ENCODE results near the gene SOAT2. TPM values are rescaled to one million over a fixed set of nuclear protein-coding genes. Genes with fewer than 3 reads are reported as not detected.

SOAT2 gene
- total RNA-seq, 2 experiments from 2014 or later, result 1.4 to 1.5 TPM

- Mint-ChIP-seq H3K4me1 (peaks cover under 1% of the 10 kb centered on the region), H3K36me3 (ENCODE audit: low read depth) (peaks cover 17% of the 10 kb centered on the region), H3K9me3 (no peaks in the 10 kb centered on the region), H3K27me3 (no peaks in the 10 kb centered on the region), H3K4me3 (no peak overlapping the region), H3K27ac (no peak overlapping the region)
- no peak for DNase-seq
- POLR2A ChIA-PET, result interaction anchor here (0.9 to 1.7 kb wide), 2 partner anchors 17 to 42 kb away, joined by 3 to 8 read pairs; partner anchors contain the start of gene SOAT2
- CTCF ChIA-PET, result no interaction called here
These were observed 42.5 kb upstream of the SOAT2 start for GRCh38 chr12:53060721-53061276.

- H3K36me3 Mint-ChIP-seq (ENCODE audit: low read depth), result peaks cover 24% of the 10 kb centered on the region
- ChIA-PET POLR2A (interaction anchor here (1.7 to 8.4 kb wide), 2 partner anchors 37 to 41 kb away, joined by 8 to 45 read pairs; partner anchors contain the start of genes IGFBP6 and SOAT2), CTCF (interaction anchor here (0.9 to 9.4 kb wide), 3 partner anchors 16 to 38 kb away, joined by 3 to 236 read pairs (median 4); partner anchors contain the start of genes IGFBP6 and SOAT2)
- no peak for DNase-seq
- H3K9me3 Mint-ChIP-seq, result no peaks in the 10 kb centered on the region
- peaks cover 8% of the 10 kb centered on the region for H3K4me1 Mint-ChIP-seq
- H3K27ac Mint-ChIP-seq, result no peak overlapping the region
- no peaks in the 10 kb centered on the region for H3K27me3 Mint-ChIP-seq
- H3K4me3 Mint-ChIP-seq, result no peak overlapping the region
These were observed 41.8 kb upstream of the SOAT2 start for GRCh38 chr12:53061404-53062010.

GRCh38 chr12:53062011-53062961 is 41.0 kb upstream of the SOAT2 start:
- no peak for DNase-seq

GRCh38 chr12:53062977-53063707 is 40.1 kb upstream of the SOAT2 start:
- H3K4me3 Mint-ChIP-seq, result no peak overlapping the region
- no peak for DNase-seq
- peaks cover 28% of the 10 kb centered on the region for H3K36me3 Mint-ChIP-seq (ENCODE audit: low read depth)
- ChIA-PET CTCF (interaction anchor here (0.5 to 9.4 kb wide), 3 partner anchors 8 to 1243 kb away, joined by 3 to 236 read pairs (median 47); partner anchors contain the start of genes IGFBP6 and SOAT2), POLR2A (interaction anchor here (0.7 to 8.4 kb wide), 5 partner anchors 9 to 39 kb away, joined by 3 to 45 read pairs (median 3); partner anchors contain the start of gene IGFBP6)
- H3K4me1 Mint-ChIP-seq, result peaks cover 9% of the 10 kb centered on the region
- no peaks in the 10 kb centered on the region for H3K9me3 Mint-ChIP-seq
- no peaks in the 10 kb centered on the region for H3K27me3 Mint-ChIP-seq
- no peak overlapping the region for H3K27ac Mint-ChIP-seq

More at GRCh38 chr12:53062011-53062961, 41.0 kb upstream of the SOAT2 start:
- peaks cover 28% of the 10 kb centered on the region for H3K36me3 Mint-ChIP-seq (ENCODE audit: low read depth)
- ChIA-PET CTCF (interaction anchor here (0.5 to 9.4 kb wide), 4 partner anchors 15 to 1244 kb away, joined by 3 to 236 read pairs (median 4); partner anchors contain the start of genes IGFBP6 and SOAT2), POLR2A (interaction anchor here (0.6 to 8.4 kb wide), 5 partner anchors 14 to 40 kb away, joined by 3 to 45 read pairs (median 3); partner anchors contain the start of genes IGFBP6, SOAT2 and SPRYD3)
- H3K27me3 Mint-ChIP-seq, result no peaks in the 10 kb centered on the region
- no peak overlapping the region for H3K4me3 Mint-ChIP-seq
- no peaks in the 10 kb centered on the region for H3K9me3 Mint-ChIP-seq
- no peak overlapping the region for H3K27ac Mint-ChIP-seq
- peaks cover 9% of the 10 kb centered on the region for H3K4me1 Mint-ChIP-seq

GRCh38 chr12:53063708-53064612 is 39.3 kb upstream of the SOAT2 start:
- peaks cover 9% of the 10 kb centered on the region for H3K4me1 Mint-ChIP-seq
- DNase-seq, result no peak
- CTCF ChIA-PET, result interaction anchor here (3.0 to 9.4 kb wide), 4 partner anchors 8 to 96 kb away, joined by 13 to 236 read pairs (median 64); partner anchors contain the start of genes IGFBP6, SOAT2 and SPRYD3
- no peak overlapping the region for H3K27ac Mint-ChIP-seq
- POLR2A ChIA-PET, result interaction anchor here (0.9 to 8.4 kb wide), 5 partner anchors 9 to 34 kb away, joined by 3 to 45 read pairs (median 4); partner anchors contain the start of genes IGFBP6 and SPRYD3
- no peak overlapping the region for H3K4me3 Mint-ChIP-seq
- no peaks in the 10 kb centered on the region for H3K27me3 Mint-ChIP-seq
- no peaks in the 10 kb centered on the region for H3K9me3 Mint-ChIP-seq
- H3K36me3 Mint-ChIP-seq (ENCODE audit: low read depth), result peaks cover 28% of the 10 kb centered on the region

- ChIA-PET POLR2A (interaction anchor here (2.1 to 8.4 kb wide), 4 partner anchors 10 to 37 kb away, joined by 12 to 45 read pairs (median 22); partner anchors contain the start of genes IGFBP6, SOAT2 and SPRYD3), CTCF (interaction anchor here (0.8 to 9.4 kb wide), 12 partner anchors 9 to 259 kb away, joined by 3 to 236 read pairs (median 8); partner anchors contain the start of genes AAAS, CSAD, IGFBP6 and SOAT2)
- Mint-ChIP-seq H3K9me3 (no peaks in the 10 kb centered on the region), H3K27ac (no peak overlapping the region), H3K4me1 (peaks cover 9% of the 10 kb centered on the region), H3K36me3 (ENCODE audit: low read depth) (peaks cover 28% of the 10 kb centered on the region), H3K27me3 (no peaks in the 10 kb centered on the region), H3K4me3 (no peak overlapping the region)
- no peak for DNase-seq
These were observed 38.5 kb upstream of the SOAT2 start for GRCh38 chr12:53064613-53065436.

GRCh38 chr12:53065470-53065869 is 37.8 kb upstream of the SOAT2 start:
- ChIA-PET CTCF (interaction anchor here (0.6 to 9.4 kb wide), 27 partner anchors 10 to 279 kb away, joined by 3 to 236 read pairs (median 5); partner anchors contain the start of genes AAAS, CSAD, ESPL1 and IGFBP6), POLR2A (interaction anchor here (1.0 to 8.4 kb wide), 8 partner anchors 8 to 203 kb away, joined by 3 to 45 read pairs (median 9); partner anchors contain the start of genes ESPL1, IGFBP6, SOAT2 and SPRYD3)
- H3K4me3 Mint-ChIP-seq, result no peak overlapping the region
- H3K36me3 Mint-ChIP-seq (ENCODE audit: low read depth), result peaks cover 32% of the 10 kb centered on the region
- no peak overlapping the region for H3K27ac Mint-ChIP-seq
- H3K27me3 Mint-ChIP-seq, result no peaks in the 10 kb centered on the region
- peaks cover 9% of the 10 kb centered on the region for H3K4me1 Mint-ChIP-seq
- H3K9me3 Mint-ChIP-seq, result no peaks in the 10 kb centered on the region
- DNase-seq, result no peak

- ChIA-PET POLR2A (interaction anchor here (1.0 to 8.4 kb wide), 9 partner anchors 9 to 202 kb away, joined by 3 to 45 read pairs (median 6); partner anchors contain the start of genes ESPL1, IGFBP6, SOAT2 and SPRYD3), CTCF (interaction anchor here (0.6 to 9.4 kb wide), 36 partner anchors 11 to 321 kb away, joined by 3 to 236 read pairs (median 4); partner anchors contain the start of genes AAAS, CSAD, ESPL1 and IGFBP6)
- H3K9me3 Mint-ChIP-seq, result no peaks in the 10 kb centered on the region
These were observed 37.0 kb upstream of the SOAT2 start for GRCh38 chr12:53065975-53066931.

More at GRCh38 chr12:53065975-53066931, 37.0 kb upstream of the SOAT2 start:
- H3K36me3 Mint-ChIP-seq (ENCODE audit: low read depth), result peaks cover 37% of the 10 kb centered on the region
- H3K4me3 Mint-ChIP-seq, result no peak overlapping the region
- no peak overlapping the region for H3K27ac Mint-ChIP-seq
- H3K27me3 Mint-ChIP-seq, result no peaks in the 10 kb centered on the region
- H3K4me1 Mint-ChIP-seq, result peaks cover 9% of the 10 kb centered on the region
- DNase-seq, result peak; percentile 73
